HCT116 (cell line): ENCODE measurements around the gene KIAA0319L.
"Not testable (repeated sequence)": the region's sequence is repeated elsewhere in the genome, so short reads cannot be mapped to it uniquely, and the experiment has no call there.

Experiments used
- CTCF ChIP-seq, 3 experiments: fragments of 200-600 bp in 1 of 3; sonication (generic) in 1 of 3; IDR thresholded peaks in 2 of 3; conservative IDR thresholded peaks in 1 of 3; 2 replicates each; pipeline ENCODE4 v1.5.1; 2012 to 2017; ENCODE audit warnings: low read depth in 2 of 3, low read length in 2 of 3, antibody characterized with exemption in 1 of 3, borderline replicate concordance in 1 of 3, control low read depth in 1 of 3, mild to moderate bottlenecking in 1 of 3, mixed read lengths in 1 of 3, mixed run types in 1 of 3, moderate library complexity in 1 of 3; ENCODE audit not compliant: insufficient read depth in 1 of 3
- EZH2 ChIP-seq: fragments of 200-600 bp; sonication (generic); IDR thresholded peaks from 2 replicates; pipeline ENCODE4 v1.6.1; 2017; ENCODE audit warnings: antibody characterized with exemption, mixed run types
- POLR2A ChIP-seq: IDR thresholded peaks from 2 replicates; pipeline ENCODE4 v1.7.0; 2011; ENCODE audit warnings: borderline replicate concordance; ENCODE audit not compliant: insufficient read depth, insufficient read length; ENCODE audit errors: extremely low read depth

- TF ChIP-seq POLR2A; CTCF (IDR thresholded peaks at IDR 0.05 in 2 of 3, conservative IDR thresholded peaks at IDR 0.05 in 1 of 3; ENCODE audit: borderline replicate concordance in 1 of 3, insufficient read depth in 1 of 3, low read depth in 2 of 3, low read length in 2 of 3); EZH2: not testable (repeated sequence)
Measured at GRCh38 chr1:35473216-35473615, 84.0 kb downstream of the KIAA0319L start.
